ENCODE measurements around the gene LIPI.

DNA sequence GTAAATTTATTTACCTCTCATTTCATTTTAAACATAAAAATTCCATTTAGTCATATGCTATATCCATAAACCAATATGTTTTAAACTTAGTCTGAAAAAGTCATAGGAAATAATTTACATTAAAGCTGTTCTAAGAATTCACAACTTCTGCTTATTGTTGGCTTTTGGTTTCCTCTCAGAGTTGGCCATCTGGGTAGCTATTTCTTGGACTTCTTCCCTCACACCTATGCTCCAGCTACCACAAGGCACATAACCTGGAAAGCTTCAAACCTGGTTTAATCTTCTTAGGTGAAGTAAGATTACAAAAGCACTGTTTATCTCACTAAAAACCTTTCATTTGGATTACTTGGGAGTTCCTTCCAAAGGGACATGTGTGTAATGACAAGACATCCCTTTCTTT lies 35.0 kb upstream of the LIPI start:
- TF ChIP-seq, protein P1, sequence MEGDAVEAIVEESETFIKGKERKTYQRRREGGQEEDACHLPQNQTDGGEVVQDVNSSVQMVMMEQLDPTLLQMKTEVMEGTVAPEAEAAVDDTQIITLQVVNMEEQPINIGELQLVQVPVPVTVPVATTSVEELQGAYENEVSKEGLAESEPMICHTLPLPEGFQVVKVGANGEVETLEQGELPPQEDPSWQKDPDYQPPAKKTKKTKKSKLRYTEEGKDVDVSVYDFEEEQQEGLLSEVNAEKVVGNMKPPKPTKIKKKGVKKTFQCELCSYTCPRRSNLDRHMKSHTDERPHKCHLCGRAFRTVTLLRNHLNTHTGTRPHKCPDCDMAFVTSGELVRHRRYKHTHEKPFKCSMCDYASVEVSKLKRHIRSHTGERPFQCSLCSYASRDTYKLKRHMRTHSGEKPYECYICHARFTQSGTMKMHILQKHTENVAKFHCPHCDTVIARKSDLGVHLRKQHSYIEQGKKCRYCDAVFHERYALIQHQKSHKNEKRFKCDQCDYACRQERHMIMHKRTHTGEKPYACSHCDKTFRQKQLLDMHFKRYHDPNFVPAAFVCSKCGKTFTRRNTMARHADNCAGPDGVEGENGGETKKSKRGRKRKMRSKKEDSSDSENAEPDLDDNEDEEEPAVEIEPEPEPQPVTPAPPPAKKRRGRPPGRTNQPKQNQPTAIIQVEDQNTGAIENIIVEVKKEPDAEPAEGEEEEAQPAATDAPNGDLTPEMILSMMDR (tag by site-specific recombination; IDR thresholded peaks at IDR 0.05): no peak
- no peak for TF ChIP-seq ZFHX2 (tag by site-specific recombination; conservative IDR thresholded peaks at IDR 0.05)
- no peak for TF ChIP-seq SP2 (tag by site-specific recombination; IDR thresholded peaks at IDR 0.05)
- TF ChIP-seq KLF9 (tag by site-specific recombination; IDR thresholded peaks at IDR 0.05; ENCODE audit: low read depth): no peak
- TF ChIP-seq, protein P2, sequence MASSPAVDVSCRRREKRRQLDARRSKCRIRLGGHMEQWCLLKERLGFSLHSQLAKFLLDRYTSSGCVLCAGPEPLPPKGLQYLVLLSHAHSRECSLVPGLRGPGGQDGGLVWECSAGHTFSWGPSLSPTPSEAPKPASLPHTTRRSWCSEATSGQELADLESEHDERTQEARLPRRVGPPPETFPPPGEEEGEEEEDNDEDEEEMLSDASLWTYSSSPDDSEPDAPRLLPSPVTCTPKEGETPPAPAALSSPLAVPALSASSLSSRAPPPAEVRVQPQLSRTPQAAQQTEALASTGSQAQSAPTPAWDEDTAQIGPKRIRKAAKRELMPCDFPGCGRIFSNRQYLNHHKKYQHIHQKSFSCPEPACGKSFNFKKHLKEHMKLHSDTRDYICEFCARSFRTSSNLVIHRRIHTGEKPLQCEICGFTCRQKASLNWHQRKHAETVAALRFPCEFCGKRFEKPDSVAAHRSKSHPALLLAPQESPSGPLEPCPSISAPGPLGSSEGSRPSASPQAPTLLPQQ (tag by site-specific recombination; IDR thresholded peaks at IDR 0.05): no peak
- TF ChIP-seq PBX3 (CRISPR knock-in tag; IDR thresholded peaks at IDR 0.05): no peak
- TF ChIP-seq, protein P3, sequence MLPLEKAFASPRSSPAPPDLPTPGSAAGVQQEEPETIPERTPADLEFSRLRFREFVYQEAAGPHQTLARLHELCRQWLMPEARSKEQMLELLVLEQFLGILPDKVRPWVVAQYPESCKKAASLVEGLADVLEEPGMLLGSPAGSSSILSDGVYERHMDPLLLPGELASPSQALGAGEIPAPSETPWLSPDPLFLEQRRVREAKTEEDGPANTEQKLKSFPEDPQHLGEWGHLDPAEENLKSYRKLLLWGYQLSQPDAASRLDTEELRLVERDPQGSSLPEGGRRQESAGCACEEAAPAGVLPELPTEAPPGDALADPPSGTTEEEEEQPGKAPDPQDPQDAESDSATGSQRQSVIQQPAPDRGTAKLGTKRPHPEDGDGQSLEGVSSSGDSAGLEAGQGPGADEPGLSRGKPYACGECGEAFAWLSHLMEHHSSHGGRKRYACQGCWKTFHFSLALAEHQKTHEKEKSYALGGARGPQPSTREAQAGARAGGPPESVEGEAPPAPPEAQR (tag by site-specific recombination; IDR thresholded peaks at IDR 0.05): no peak
- no peak for TF ChIP-seq IKZF3 (tag by site-specific recombination; IDR thresholded peaks at IDR 0.05)
- TF ChIP-seq HOXA7 (CRISPR knock-in tag; IDR thresholded peaks at IDR 0.05; ENCODE audit: borderline replicate concordance): no peak
- no peak for TF ChIP-seq AEBP2 (tag by site-specific recombination; IDR thresholded peaks at IDR 0.05; ENCODE audit: borderline replicate concordance)
- TF ChIP-seq, protein P4, sequence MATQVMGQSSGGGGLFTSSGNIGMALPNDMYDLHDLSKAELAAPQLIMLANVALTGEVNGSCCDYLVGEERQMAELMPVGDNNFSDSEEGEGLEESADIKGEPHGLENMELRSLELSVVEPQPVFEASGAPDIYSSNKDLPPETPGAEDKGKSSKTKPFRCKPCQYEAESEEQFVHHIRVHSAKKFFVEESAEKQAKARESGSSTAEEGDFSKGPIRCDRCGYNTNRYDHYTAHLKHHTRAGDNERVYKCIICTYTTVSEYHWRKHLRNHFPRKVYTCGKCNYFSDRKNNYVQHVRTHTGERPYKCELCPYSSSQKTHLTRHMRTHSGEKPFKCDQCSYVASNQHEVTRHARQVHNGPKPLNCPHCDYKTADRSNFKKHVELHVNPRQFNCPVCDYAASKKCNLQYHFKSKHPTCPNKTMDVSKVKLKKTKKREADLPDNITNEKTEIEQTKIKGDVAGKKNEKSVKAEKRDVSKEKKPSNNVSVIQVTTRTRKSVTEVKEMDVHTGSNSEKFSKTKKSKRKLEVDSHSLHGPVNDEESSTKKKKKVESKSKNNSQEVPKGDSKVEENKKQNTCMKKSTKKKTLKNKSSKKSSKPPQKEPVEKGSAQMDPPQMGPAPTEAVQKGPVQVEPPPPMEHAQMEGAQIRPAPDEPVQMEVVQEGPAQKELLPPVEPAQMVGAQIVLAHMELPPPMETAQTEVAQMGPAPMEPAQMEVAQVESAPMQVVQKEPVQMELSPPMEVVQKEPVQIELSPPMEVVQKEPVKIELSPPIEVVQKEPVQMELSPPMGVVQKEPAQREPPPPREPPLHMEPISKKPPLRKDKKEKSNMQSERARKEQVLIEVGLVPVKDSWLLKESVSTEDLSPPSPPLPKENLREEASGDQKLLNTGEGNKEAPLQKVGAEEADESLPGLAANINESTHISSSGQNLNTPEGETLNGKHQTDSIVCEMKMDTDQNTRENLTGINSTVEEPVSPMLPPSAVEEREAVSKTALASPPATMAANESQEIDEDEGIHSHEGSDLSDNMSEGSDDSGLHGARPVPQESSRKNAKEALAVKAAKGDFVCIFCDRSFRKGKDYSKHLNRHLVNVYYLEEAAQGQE (tag by site-specific recombination; IDR thresholded peaks at IDR 0.05): no peak
- no peak for TF ChIP-seq WT1 (tag by site-specific recombination; IDR thresholded peaks at IDR 0.05)
- no peak for TF ChIP-seq ZNF513 (tag by site-specific recombination; IDR thresholded peaks at IDR 0.05)
- no peak for TF ChIP-seq ZNF670 (tag by site-specific recombination; IDR thresholded peaks at IDR 0.05; ENCODE audit: low read depth)
